CD4-positive, alpha-beta T cell (primary cell): ENCODE results near the gene PHKB. TPM values are rescaled to one million over a fixed set of nuclear protein-coding genes. Genes with fewer than 3 reads are reported as not detected.

Experiments
- ATAC-seq: fragments of 200-7000 bp; cut with Tn5 transposase; one replicate; pipeline ENCODE4 v1.10.0; 2022; ENCODE audit warnings: mild to moderate bottlenecking; ENCODE audit not compliant: poor library complexity
- CTCF ChIA-PET: fragments of 350-600 bp; sonication (Branson Sonifier 250); formaldehyde crosslinking; loops from one replicate; lab custom pipeline; 2021; ENCODE audit warnings: antibody characterized with exemption, inconsistent platforms; lab: Charles Lee
- POLR2A ChIA-PET: fragments of 350-600 bp; sonication (Branson Sonifier 250); formaldehyde crosslinking; loops from one replicate; lab custom pipeline; 2021; ENCODE audit warnings: antibody characterized with exemption, inconsistent platforms; lab: Charles Lee
- DNase-seq, 14 experiments: peaks; one replicate each; pipeline ENCODE4 v3.0.0-alpha.2; 2013 to 2020; ENCODE audit warnings: mixed read lengths in 2 of 14
- H3K27ac ChIP-seq, 2 donors: one replicate each; pipeline versions ENCODE4 v1.5.1 to v1.7.0; 2013; ENCODE audit warnings: low read length in 2 of 2, low read depth in 1 of 2, mild to moderate bottlenecking in 1 of 2
- H3K27me3 ChIP-seq, 2 experiments: 1 replicate in 1 of 2; 2 replicates in 1 of 2; pipeline versions ENCODE4 v1.6.1 to v1.7.0; 2013; ENCODE audit warnings: low read length in 2 of 2, control low read depth in 1 of 2, mild to moderate bottlenecking in 1 of 2, moderate library complexity in 1 of 2; ENCODE audit not compliant: insufficient read depth in 2 of 2, control insufficient read depth in 1 of 2
- H3K36me3 ChIP-seq: one replicate; pipeline ENCODE4 v1.6.1; 2013; ENCODE audit warnings: low read length, control low read depth; ENCODE audit not compliant: insufficient read depth
- H3K4me1 ChIP-seq: one replicate; pipeline ENCODE4 v1.6.1; 2013; ENCODE audit warnings: low read length, control low read depth; ENCODE audit not compliant: insufficient read depth
- H3K4me3 ChIP-seq: one replicate; pipeline ENCODE4 v1.5.1; 2013; ENCODE audit warnings: mild to moderate bottlenecking, low read length, moderate library complexity
- H3K9me3 ChIP-seq, 2 experiments: 1 replicate in 1 of 2; 2 replicates in 1 of 2; pipeline versions ENCODE4 v1.6.1 to v1.7.0; 2013; ENCODE audit warnings: low read length in 2 of 2, mild to moderate bottlenecking in 2 of 2, control low read depth in 1 of 2, moderate library complexity in 1 of 2; ENCODE audit not compliant: control insufficient read depth in 1 of 2, insufficient read depth in 1 of 2
- H3K27ac Mint-ChIP-seq: one replicate; pipeline ENCODE4 v1.8.0; 2020; ENCODE audit warnings: mixed read lengths
- H3K27me3 Mint-ChIP-seq: one replicate; pipeline ENCODE4 v1.8.0; 2021; ENCODE audit warnings: mixed read lengths
- H3K36me3 Mint-ChIP-seq: one replicate; pipeline ENCODE4 v1.8.0; 2021; ENCODE audit warnings: low read depth, mixed read lengths
- H3K4me1 Mint-ChIP-seq: one replicate; pipeline ENCODE4 v1.8.0; 2021; ENCODE audit warnings: low read depth, mixed read lengths
- H3K4me3 Mint-ChIP-seq: one replicate; pipeline ENCODE4 v1.8.0; 2020; ENCODE audit warnings: mild to moderate bottlenecking, mixed read lengths
- H3K9me3 Mint-ChIP-seq: one replicate; pipeline ENCODE4 v1.8.0; 2020; ENCODE audit warnings: mixed read lengths
- CTCF ChIP-seq: fragments of 200-600 bp; IDR thresholded peaks from one replicate; pipeline ENCODE4 v1.8.0; 2022; ENCODE audit warnings: antibody characterized with exemption, mild to moderate bottlenecking
- intact Hi-C, 2 experiments: fragments of 100-400 bp; cut with DNase I in 1 of 2; cut with micrococcal nuclease in 1 of 2; formaldehyde crosslinking; loops; one replicate each; pipeline versions ENCODE4 v1.15.1 to v1.9.0; 2023 to 2025; cut with DNase I, micrococcal nuclease
- total RNA-seq, 174 experiments: library from RNA in 2 of 174; stranded (reverse) in 2 of 174; gene quantifications; one replicate each; pipeline ENCODE4 v1.2.3 and lab custom pipeline; 2021 to 2026

Gene PHKB
- total RNA-seq, 2 experiments from 2014 or later, result 28.8 to 31.3 TPM

DNA sequence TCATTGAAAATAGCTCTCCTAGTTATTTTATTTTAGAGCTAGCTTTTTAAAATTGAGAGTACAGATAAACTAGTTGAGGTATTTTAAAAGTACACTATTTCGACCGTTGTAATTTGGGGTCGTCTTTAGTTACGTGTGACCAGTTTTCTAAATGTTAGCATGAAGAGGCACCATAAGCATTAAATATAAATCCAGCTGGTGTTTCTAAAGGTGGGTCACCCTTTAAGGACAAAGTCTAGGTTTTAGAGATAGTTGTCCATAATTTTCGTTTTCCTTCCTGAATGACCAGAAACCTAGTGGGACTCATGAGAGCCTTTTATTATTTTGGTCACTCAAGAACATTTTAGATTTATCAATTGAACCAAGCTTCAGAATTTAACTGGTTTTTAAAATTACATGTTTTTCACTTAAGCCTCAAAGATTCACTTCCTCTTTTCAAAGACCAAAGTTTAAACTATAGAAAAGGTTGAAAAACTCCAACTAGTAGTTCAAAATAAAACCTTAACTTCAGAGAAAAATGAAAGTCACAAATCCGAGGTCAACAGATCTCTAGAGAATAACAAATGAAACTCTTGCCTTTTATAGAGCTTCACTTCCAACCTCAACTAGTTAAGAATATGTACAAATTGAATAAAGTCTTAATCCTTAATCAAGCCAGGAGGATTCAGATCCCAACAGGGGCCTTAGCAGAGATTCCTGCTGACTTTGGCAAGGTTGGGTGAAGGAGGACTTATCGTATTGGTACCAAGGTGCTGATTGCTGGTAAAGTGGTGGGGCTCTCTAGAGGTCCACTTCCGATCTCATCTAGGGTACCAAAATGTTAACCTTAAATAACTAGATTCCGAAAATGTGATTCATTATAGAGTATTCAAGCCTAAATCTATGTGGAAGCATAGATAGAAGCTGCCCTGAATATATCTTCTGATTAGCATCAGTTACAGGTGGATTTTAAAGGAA lies 32.5 kb downstream of the PHKB start:
- peaks cover 81% of the 10 kb centered on the region for H3K36me3 Mint-ChIP-seq
- H3K9me3 Mint-ChIP-seq, result peaks cover 3% of the 10 kb centered on the region
- H3K4me1 Mint-ChIP-seq, result peaks cover 28% of the 10 kb centered on the region
- CTCF ChIA-PET, result no interaction called here
- peak in 1 of 14 experiments; percentile 4 for DNase-seq
- Histone ChIP-seq H3K36me3 (peaks cover 24% of the 10 kb centered on the region), H3K27ac (peak overlapping the region in 1 of 2 donors; percentile 31), H3K4me1 (peaks cover 12% of the 10 kb centered on the region), H3K4me3 (no peak overlapping the region), H3K27me3 (no peaks in the 10 kb centered on the region), H3K9me3 (peaks cover 8 to 23% of the 10 kb centered on the region in 2 experiments)
- ATAC-seq, result no peak
- peak overlapping the region; percentile 69 for H3K27ac Mint-ChIP-seq
- POLR2A ChIA-PET, result no interaction called here
- no peak for TF ChIP-seq CTCF
- intact Hi-C loops, result no loop called here
- no peaks in the 10 kb centered on the region for H3K27me3 Mint-ChIP-seq
- peak overlapping the region; percentile 27 for H3K4me3 Mint-ChIP-seq

- no peaks in the 10 kb centered on the region for H3K27me3 Mint-ChIP-seq
- H3K4me1 ChIP-seq, result no peaks in the 10 kb centered on the region
- no peak overlapping the region for H3K4me3 Mint-ChIP-seq
- ChIA-PET POLR2A (no interaction called here), CTCF (no interaction called here)
- H3K27ac ChIP-seq, result no peak overlapping the region
- DNase-seq (no peak), ATAC-seq (no peak)
- H3K4me1 Mint-ChIP-seq, result peaks cover 13% of the 10 kb centered on the region
- no peaks in the 10 kb centered on the region for H3K9me3 ChIP-seq
- H3K27me3 ChIP-seq, result no peaks in the 10 kb centered on the region
- no peak for TF ChIP-seq CTCF
- no peaks in the 10 kb centered on the region for H3K9me3 Mint-ChIP-seq
- H3K36me3 ChIP-seq, result peaks cover 56% of the 10 kb centered on the region
- no peak overlapping the region for H3K4me3 ChIP-seq
- no peak overlapping the region for H3K27ac Mint-ChIP-seq
- intact Hi-C loops, result no loop called here
- H3K36me3 Mint-ChIP-seq, result peaks cover 82% of the 10 kb centered on the region
Measured at GRCh38 chr16:47499080-47499699, 38.1 kb downstream of the PHKB start.

- Mint-ChIP-seq H3K4me3 (no peak overlapping the region), H3K4me1 (peaks cover 7% of the 10 kb centered on the region), H3K9me3 (no peaks in the 10 kb centered on the region), H3K27me3 (no peaks in the 10 kb centered on the region), H3K27ac (no peak overlapping the region), H3K36me3 (peaks cover 85% of the 10 kb centered on the region)
- TF ChIP-seq CTCF, result no peak
- peaks cover 62% of the 10 kb centered on the region for H3K36me3 ChIP-seq
- no peaks in the 10 kb centered on the region for H3K4me1 ChIP-seq
- H3K4me3 ChIP-seq, result no peak overlapping the region
- no peaks in the 10 kb centered on the region for H3K27me3 ChIP-seq
- H3K27ac ChIP-seq, result no peak overlapping the region
- ChIA-PET CTCF (no interaction called here), POLR2A (no interaction called here)
- intact Hi-C loops, result no loop called here
- ATAC-seq, result no peak
- H3K9me3 ChIP-seq, result no peaks in the 10 kb centered on the region
- DNase-seq, result no peak
Measured at GRCh38 chr16:47499700-47500264, 38.7 kb downstream of the PHKB start.
